WI38 (cell line): ENCODE results near the gene THRB.

Experiments
- H3K4me3 ChIP-seq: 2 replicates; pipeline ENCODE4 v1.5.1; 2011; ENCODE audit warnings: low read depth, mild to moderate bottlenecking, control low read depth, low read length
- TF ChIP-seq, protein P1 (sequence below): IDR thresholded peaks from 2 replicates; pipeline ENCODE4 v1.5.1; 2012; ENCODE audit warnings: low read depth, mild to moderate bottlenecking, control low read depth, low read length

THRB gene

DNA sequence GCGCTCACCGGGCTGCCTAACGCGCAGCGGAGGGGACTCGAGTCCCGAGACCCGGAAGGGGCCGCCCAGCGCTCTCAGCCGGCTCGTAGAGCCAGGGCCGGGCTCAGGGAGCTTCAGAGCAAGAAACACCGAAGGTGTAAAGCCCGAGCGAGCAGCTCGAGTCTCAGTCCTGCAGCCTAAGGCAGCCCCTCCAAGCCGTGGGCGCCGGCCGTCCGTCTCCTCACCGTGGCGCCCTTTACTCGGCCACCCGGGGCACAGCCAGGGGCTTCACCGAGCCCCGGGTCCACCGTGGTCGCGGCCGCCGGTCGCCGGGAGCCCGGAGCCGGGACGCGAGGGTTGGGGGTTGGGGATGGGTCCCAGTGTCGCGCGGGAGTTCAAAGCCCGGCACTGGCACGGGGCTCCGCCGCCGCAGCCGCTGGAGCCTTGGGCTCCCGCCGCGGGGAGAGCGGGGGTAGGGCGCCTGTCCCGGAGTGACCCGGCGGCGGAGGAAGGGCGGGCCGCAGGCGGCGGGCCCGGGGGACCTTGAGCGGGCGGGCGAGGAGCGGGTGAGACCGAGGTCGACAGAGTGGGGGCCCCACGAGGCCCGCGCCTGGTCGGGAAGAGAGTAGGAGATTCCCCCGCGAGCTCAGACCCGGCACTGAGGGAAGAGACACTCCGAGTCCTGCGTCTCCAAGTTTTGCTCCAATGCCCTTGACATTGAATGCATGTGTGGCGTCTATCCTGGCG, 26.9 kb upstream of the THRB start:
- peak overlapping the region; percentile 13; the same call in 1 of the 2 replicates for H3K4me3 ChIP-seq
- TF ChIP-seq, protein P1, sequence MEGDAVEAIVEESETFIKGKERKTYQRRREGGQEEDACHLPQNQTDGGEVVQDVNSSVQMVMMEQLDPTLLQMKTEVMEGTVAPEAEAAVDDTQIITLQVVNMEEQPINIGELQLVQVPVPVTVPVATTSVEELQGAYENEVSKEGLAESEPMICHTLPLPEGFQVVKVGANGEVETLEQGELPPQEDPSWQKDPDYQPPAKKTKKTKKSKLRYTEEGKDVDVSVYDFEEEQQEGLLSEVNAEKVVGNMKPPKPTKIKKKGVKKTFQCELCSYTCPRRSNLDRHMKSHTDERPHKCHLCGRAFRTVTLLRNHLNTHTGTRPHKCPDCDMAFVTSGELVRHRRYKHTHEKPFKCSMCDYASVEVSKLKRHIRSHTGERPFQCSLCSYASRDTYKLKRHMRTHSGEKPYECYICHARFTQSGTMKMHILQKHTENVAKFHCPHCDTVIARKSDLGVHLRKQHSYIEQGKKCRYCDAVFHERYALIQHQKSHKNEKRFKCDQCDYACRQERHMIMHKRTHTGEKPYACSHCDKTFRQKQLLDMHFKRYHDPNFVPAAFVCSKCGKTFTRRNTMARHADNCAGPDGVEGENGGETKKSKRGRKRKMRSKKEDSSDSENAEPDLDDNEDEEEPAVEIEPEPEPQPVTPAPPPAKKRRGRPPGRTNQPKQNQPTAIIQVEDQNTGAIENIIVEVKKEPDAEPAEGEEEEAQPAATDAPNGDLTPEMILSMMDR, result no peak

DNA sequence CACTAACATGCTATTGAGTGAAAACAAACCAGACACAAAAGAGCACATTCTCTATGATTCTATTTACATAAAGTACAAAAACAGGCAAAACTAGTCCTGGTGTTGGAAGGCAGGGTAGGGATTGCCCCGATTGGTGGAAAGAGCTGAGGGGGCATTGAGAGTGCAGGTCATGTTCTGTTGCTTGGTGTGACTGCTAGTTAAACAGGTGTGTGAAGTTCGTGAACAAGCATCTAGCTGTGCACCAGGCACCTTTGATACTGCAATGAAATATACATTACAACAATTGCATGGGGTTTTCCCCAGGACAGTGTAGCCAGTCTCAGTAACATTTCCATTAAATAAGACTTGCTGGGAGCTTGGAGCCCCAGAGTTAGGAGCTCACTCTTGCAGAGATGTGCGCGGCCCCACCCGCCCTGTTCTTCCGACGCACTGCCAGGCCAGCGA, 26.3 kb upstream of the THRB start:
- peak overlapping the region; percentile 13; the same call in 1 of the 2 replicates for H3K4me3 ChIP-seq
- TF ChIP-seq, protein P1, result no peak

DNA sequence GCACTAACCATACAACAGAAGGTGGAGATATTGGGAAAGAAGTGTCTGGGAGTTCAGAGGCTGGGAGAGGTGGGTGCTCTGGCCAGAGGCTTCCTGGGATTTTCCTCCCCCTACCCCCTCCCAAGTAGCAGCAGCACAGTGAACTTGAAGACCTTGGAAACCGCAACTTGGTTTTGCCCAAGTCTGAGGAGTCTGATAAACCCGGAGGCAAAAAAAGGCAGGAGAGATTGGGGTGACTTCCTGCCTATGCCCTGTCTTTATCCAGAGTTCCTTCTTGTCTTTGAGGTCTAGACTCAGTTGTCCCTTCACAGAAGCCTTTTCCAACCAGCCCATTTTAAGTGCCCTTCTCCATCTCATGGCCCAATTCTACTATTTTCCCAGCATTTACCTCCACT, 25.4 kb upstream of the THRB start:
- TF ChIP-seq, protein P1, result no peak
- no peak overlapping the region for H3K4me3 ChIP-seq

DNA sequence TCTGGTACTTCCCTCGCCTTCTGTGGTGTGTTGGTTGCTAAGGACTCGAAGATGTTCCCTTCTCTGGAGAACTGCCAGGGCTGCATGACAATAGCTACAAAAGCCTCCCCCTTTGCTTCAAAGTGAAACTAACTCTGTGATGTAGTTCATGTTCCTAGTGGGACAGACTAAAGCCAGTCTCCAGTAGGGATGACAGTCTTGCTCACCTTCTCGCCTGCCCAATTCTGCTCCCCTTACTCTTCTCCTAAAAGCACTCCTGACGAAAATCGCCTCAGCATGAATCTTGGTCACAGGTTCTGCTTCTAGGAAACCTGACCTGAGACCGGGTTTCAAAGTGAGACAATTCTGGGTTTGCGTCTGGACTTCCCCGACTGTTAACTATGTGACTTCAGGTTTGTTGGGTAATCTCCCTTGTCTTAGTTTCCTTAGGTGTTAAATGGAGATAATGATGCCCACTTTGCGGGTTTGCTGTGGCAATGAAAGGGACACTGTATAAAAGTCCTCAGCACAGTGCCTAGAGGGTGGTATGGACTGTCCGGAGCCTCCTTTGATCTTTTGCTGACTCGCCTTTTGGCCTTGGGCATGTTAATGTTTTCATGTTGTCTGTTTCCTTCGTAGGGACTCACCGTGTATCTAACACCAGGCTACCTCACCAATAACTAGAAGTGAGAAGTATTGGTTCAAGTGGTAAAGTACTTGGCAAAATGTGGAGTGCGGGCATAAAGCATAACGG, 24.9 kb upstream of the THRB start:
- TF ChIP-seq, protein P1, result no peak
- H3K4me3 ChIP-seq, result no peak overlapping the region

GRCh38 chr3:24518990-24519367, 24.3 kb upstream of the THRB start:
- H3K4me3 ChIP-seq, result no peak overlapping the region
- TF ChIP-seq, protein P1, result no peak

DNA sequence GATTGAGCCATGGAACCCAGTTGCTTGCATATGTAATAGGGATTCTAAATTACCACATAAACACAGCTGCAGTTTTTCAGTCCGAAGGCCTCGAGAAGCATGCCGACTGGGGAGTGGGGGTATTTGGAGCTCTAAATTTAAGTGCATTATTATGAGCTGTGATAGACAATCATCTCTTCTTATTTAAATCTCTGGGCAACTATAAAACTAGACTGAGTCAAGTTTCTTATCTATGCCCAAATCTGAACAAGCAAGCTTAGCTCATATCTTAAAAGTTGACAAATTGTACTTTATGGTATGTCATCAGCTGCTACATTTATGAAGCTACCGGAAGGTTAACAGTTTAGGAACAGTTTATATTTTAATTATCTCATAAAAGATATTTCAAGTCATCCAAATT, 19.5 kb upstream of the THRB start:
- TF ChIP-seq, protein P1, result no peak
- no peak overlapping the region for H3K4me3 ChIP-seq

DNA sequence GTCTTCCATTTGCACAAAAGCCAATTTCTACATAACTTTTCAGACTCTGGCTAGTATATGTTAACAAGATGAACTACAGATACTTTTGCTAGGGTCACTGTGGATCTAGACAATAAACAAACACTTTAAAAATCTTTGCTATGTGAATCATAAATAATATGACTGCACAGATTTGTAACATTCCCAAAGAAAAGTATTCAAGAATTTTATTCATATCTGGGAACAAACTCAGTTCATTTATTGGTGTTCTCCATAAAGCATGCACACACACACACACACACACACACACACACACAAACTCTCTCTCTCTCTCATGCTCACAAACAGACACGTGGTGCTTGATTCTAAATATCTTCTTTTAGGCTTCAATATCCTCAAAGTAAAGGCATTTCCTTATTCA, 18.8 kb upstream of the THRB start:
- no peak overlapping the region for H3K4me3 ChIP-seq
- TF ChIP-seq, protein P1, result no peak
